ENCODE data around the gene RDM1.

- TF ChIP-seq CTCF (IDR thresholded peaks at IDR 0.05; ENCODE audit: borderline replicate concordance, extremely low read depth, low read length, poor library complexity, severe bottlenecking) (no peak), EZH2 (IDR thresholded peaks at IDR 0.05; ENCODE audit: borderline replicate concordance, low read depth, low read length, severe bottlenecking) (no peak)
Observed at GRCh38 chr17:35972535-35972934, 42.0 kb upstream of the RDM1 start.

All from DND-41 (cell line).